K562 (cell line): ENCODE results near the gene ZNF814. TPM values are rescaled to one million over a fixed set of nuclear protein-coding genes. Genes with fewer than 3 reads are reported as not detected.

ENCODE experiments used
- CHD1 ChIP-seq: fragments of 200-600 bp; sonication (generic); IDR thresholded peaks from one replicate; pipeline ENCODE4 v1.6.1; 2012; ENCODE audit warnings: mild to moderate bottlenecking, moderate library complexity, low read length, inconsistent platforms
- ELF2 ChIP-seq: fragments of 250-450 bp; sonication (Bioruptor Pico); IDR thresholded peaks from 2 replicates; pipeline ENCODE4 v1.5.0; 2021; ENCODE audit warnings: mild to moderate bottlenecking
- JUND ChIP-seq, 2 experiments: IDR thresholded peaks; 2 replicates in 1 of 2; 3 replicates in 1 of 2; pipeline ENCODE4 v1.6.1; 2011; ENCODE audit warnings: borderline replicate concordance in 2 of 2, low read depth in 2 of 2, low read length in 2 of 2, improper control_type of control experiment in 1 of 2, missing biosample characterization in 1 of 2, missing genetic modification characterization in 1 of 2, missing genetic modification reagents in 1 of 2
- KLF1 ChIP-seq: fragments of 450-650 bp; IDR thresholded peaks from 2 replicates; pipeline ENCODE4 v1.6.1; 2016; ENCODE audit warnings: missing genetic modification characterization, missing compliant biosample characterization
- MEIS2 ChIP-seq: fragments of 450-650 bp; IDR thresholded peaks from 2 replicates; pipeline ENCODE4 v1.6.1; 2014; ENCODE audit warnings: mild to moderate bottlenecking; ENCODE audit not compliant: partially characterized antibody
- MTA3 ChIP-seq: fragments of 450-650 bp; formaldehyde crosslinking; IDR thresholded peaks from 2 replicates; pipeline ENCODE4 v1.6.1; 2017; ENCODE audit warnings: mild to moderate bottlenecking, borderline replicate concordance
- NCOA1 ChIP-seq: fragments of 450-650 bp; IDR thresholded peaks from 2 replicates; pipeline ENCODE4 v1.6.1; 2016; ENCODE audit warnings: low read depth
- NR2C2 ChIP-seq, 2 experiments: fragments of 200-800 bp in 1 of 2; sonication (Bioruptor generic) in 1 of 2; sonication (generic) in 1 of 2; formaldehyde crosslinking in 1 of 2; IDR thresholded peaks; 2 replicates each; pipeline versions ENCODE4 v1.6.1 to v1.8.0; 2016 to 2022; ENCODE audit warnings: mild to moderate bottlenecking in 1 of 2, missing compliant biosample characterization in 1 of 2, missing genetic modification characterization in 1 of 2, missing genetic modification reagents in 1 of 2
- NRF1 ChIP-seq, 2 experiments: fragments of 450-650 bp; IDR thresholded peaks in 1 of 2; conservative IDR thresholded peaks in 1 of 2; 2 replicates each; pipeline ENCODE4 v1.6.1; 2014; ENCODE audit warnings: mild to moderate bottlenecking in 2 of 2
- PHF20 ChIP-seq: fragments of 450-650 bp; IDR thresholded peaks from 2 replicates; pipeline ENCODE4 v1.6.1; 2018; ENCODE audit not compliant: partially characterized antibody
- POLR2G ChIP-seq: fragments of 200-400 bp; formaldehyde crosslinking; IDR thresholded peaks from 2 replicates; pipeline ENCODE4 v1.6.1; 2017; ENCODE audit warnings: low read depth, mild to moderate bottlenecking, antibody characterized with exemption, low read length, moderate library complexity
- PTRF ChIP-seq: fragments of 450-650 bp; IDR thresholded peaks from 2 replicates; pipeline ENCODE4 v1.6.1; 2016; ENCODE audit warnings: mild to moderate bottlenecking, missing genetic modification characterization, missing compliant biosample characterization
- RBFOX2 ChIP-seq: fragments of 200-400 bp; formaldehyde crosslinking; IDR thresholded peaks from 2 replicates; pipeline ENCODE4 v1.6.1; 2017; ENCODE audit warnings: low read depth, mild to moderate bottlenecking, low read length, moderate library complexity
- RBM25 ChIP-seq: fragments of 200-400 bp; formaldehyde crosslinking; IDR thresholded peaks from 2 replicates; pipeline ENCODE4 v1.6.1; 2018; ENCODE audit warnings: low read length, low read depth, moderate library complexity; ENCODE audit not compliant: severe bottlenecking
- SAP30 ChIP-seq: fragments of 200-600 bp; sonication (generic); IDR thresholded peaks from 2 replicates; pipeline ENCODE4 v1.6.1; 2012; ENCODE audit warnings: borderline replicate concordance, low read depth, mild to moderate bottlenecking, moderate library complexity, low read length, control low read depth, inconsistent platforms; ENCODE audit not compliant: insufficient read depth, poor library complexity, severe bottlenecking
- SP2 ChIP-seq: IDR thresholded peaks from 2 replicates; pipeline ENCODE4 v1.6.1; 2011; ENCODE audit warnings: mild to moderate bottlenecking, low read depth, low read length, moderate library complexity; ENCODE audit not compliant: poor library complexity, severe bottlenecking; ENCODE audit errors: extremely low read depth
- TBP ChIP-seq: optimal IDR thresholded peaks from 2 replicates; pipeline ENCODE3; 2011; ENCODE audit warnings: low read depth, low read length, improper control_type of control experiment
- TFAP4 ChIP-seq: sonication (generic); formaldehyde crosslinking; IDR thresholded peaks from 2 replicates; pipeline ENCODE4 v1.8.0; 2022; ENCODE audit warnings: missing genetic modification reagents, mild to moderate bottlenecking, moderate library complexity, borderline replicate concordance
- TRIM24 ChIP-seq, 2 experiments: fragments of 450-650 bp; IDR thresholded peaks; 2 replicates each; pipeline ENCODE4 v1.6.1; 2016
- UBTF ChIP-seq, 2 experiments: IDR thresholded peaks; 2 replicates each; pipeline ENCODE4 v1.6.1; 2012; ENCODE audit warnings: improper control_type of control experiment in 2 of 2, low read depth in 2 of 2, low read length in 2 of 2, borderline replicate concordance in 1 of 2
- ZNF175 ChIP-seq: fragments of 200-800 bp; sonication (Bioruptor generic); IDR thresholded peaks from 2 replicates; pipeline ENCODE4 v1.6.1; 2016; ENCODE audit warnings: low read depth, mild to moderate bottlenecking, missing genetic modification characterization, missing compliant biosample characterization
- ZNF395 ChIP-seq: fragments of 200-800 bp; sonication (Bioruptor generic); IDR thresholded peaks from 2 replicates; pipeline ENCODE4 v1.6.1; 2017; ENCODE audit warnings: missing genetic modification characterization, missing compliant biosample characterization
- polyA plus RNA-seq, 8 experiments: library from polyadenylated mRNA; depleted of rRNA in 4 of 8; stranded (reverse) in 5 of 8; unstranded in 3 of 8; fragments of >200 nt; fragmentation: Nextera tagmentation in 2 of 8; fragmentation: Illumina TruSeq in 1 of 8; extraction: Ambion mirVana in 2 of 8; extraction: Trizol in 1 of 8; gene quantifications; 2 replicates each; pipeline versions ENCODE4 v1.2.1 to v1.2.3, GENCODE V29; 2011 to 2014; ENCODE audit warnings: inconsistent platforms in 1 of 8, missing spikeins in 1 of 8
- total RNA-seq, 7 experiments: library from RNA; depleted of rRNA in 6 of 7; stranded (reverse); fragments of >200 nt in 6 of 7; fragmentation: Illumina TruSeq in 2 of 7; extraction: Trizol in 2 of 7; gene quantifications; 2 replicates each; pipeline versions ENCODE4 v1.2.1 to v1.2.3, GENCODE V29; 2011 to 2021; ENCODE audit warnings: low replicate concordance in 1 of 7

Gene ZNF814
- total and polyA plus RNA-seq, 9 of the 15 experiments (the other 6 are each of a cell fraction or from before 2014, with no cell fraction given): 0.42 to 3.5 (median 1.9) TPM

GRCh38 chr19:57819475-57820148, 69.2 kb downstream of the ZNF814 start (continued):
- TF ChIP-seq TBP (peak; percentile 84), UBTF (IDR thresholded peaks at IDR 0.05; ENCODE audit: borderline replicate concordance in 1 of 2, low read depth in 2 of 2, low read length in 2 of 2) (peak; percentile 63 to 85; a peak in 2 of 4 replicates), NRF1 (conservative IDR thresholded peaks at IDR 0.05 in 1 of 2, IDR thresholded peaks at IDR 0.05 in 1 of 2) (peak; percentile 66 to 77), ELF2 (CRISPR knock-in tag) (peak; percentile 88), NCOA1 (peak; percentile 51; the same call in 1 of the 2 replicates), NR2C2 (CRISPR knock-in tag; IDR thresholded peaks at IDR 0.05) (no peak), NR2C2 (tag; IDR thresholded peaks at IDR 0.05) (peak; percentile 92), CHD1 (peak; percentile 25), RBM25 (peak; percentile 27), TRIM24 (IDR thresholded peaks at IDR 0.05) (no peak), TFAP4 (CRISPR knock-in tag) (peak; percentile 46; the same call in 1 of the 2 replicates), POLR2G (peak; percentile 89), ZNF395 (CRISPR knock-in tag) (no peak), RBFOX2 (peak; percentile 88), ZNF175 (CRISPR knock-in tag) (no peak), MTA3 (peak; percentile 39; the same call in 1 of the 2 replicates), SAP30 (peak; percentile 82), JUND (IDR thresholded peaks at IDR 0.05; ENCODE audit: borderline replicate concordance, low read depth, low read length) (no peak), JUND (tag; IDR thresholded peaks at IDR 0.05; ENCODE audit: borderline replicate concordance, low read depth, low read length) (0 out of 3 replicates have a peak, but pooled peaks have one; percentile 32), MEIS2 (peak; percentile 16), KLF1 (0 out of 2 replicates have a peak, but pooled peaks have one; percentile 34), SP2 (peak; percentile 63), PTRF (no peak), PHF20 (peak; percentile 38)
